ENCODE measurements around the gene SNTG2.

DNA sequence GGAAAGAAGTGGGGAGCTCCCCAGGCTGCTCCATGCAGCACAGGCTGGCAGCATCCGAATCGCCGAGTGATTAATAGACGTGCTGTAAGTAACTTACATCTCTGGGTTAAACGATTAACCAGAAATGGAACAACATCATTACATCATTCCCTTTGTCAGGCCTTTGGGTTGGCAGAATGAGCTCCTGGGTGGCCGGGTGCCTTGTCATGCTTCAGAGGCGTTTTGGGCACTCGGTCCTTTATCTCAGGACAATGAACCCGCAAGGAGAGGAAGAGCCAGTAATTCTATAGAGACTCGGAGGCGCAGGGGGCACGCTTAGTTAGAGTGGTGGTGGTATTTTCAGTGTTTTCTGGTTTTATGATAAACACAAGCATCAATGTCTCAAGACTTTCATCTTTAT lies 315.7 kb downstream of the SNTG2 start:
- TF ChIP-seq CTCF (IDR thresholded peaks at IDR 0.05 in 8 of 11, conservative IDR thresholded peaks at IDR 0.05 in 3 of 11) (no peak), POLR2A (IDR thresholded peaks at IDR 0.05) (no peak), POLR2AphosphoS5 (IDR thresholded peaks at IDR 0.05) (no peak)

Data from spleen (tissue), 7 donors.